ENCODE results near the gene DCLK2. TPM values are rescaled to one million over a fixed set of nuclear protein-coding genes. Genes with fewer than 3 reads are reported as not detected.

Gene DCLK2
- total RNA-seq, 4 donors from 2014 or later, result 0.61 to 4.0 (median 0.74) TPM

GRCh38 chr4:150252306-150252705 is 174.1 kb downstream of the DCLK2 start:
- 75 to 76% methylated on average over 6 of the region's 6 CpGs for WGBS, 2 donors
- no peak overlapping the region for H3K4me3 ChIP-seq
- H3K9me3 ChIP-seq, result no peaks in the 10 kb centered on the region
- intact Hi-C loops (cut with DNase I), result no loop called here
- no peaks in the 10 kb centered on the region for H3K27me3 ChIP-seq
- H3K27ac ChIP-seq, result peak overlapping the region in 1 of 4 donors; percentile 15
- no peaks in the 10 kb centered on the region for H3K36me3 ChIP-seq
- no peak for DNase-seq
- TF ChIP-seq POLR2A (IDR thresholded peaks at IDR 0.05) (no peak), CTCF (IDR thresholded peaks at IDR 0.05) (no peak)
- H3K4me1 ChIP-seq, result peaks cover 0 to 18% (median 4%) of the 10 kb centered on the region in 3 donors

- TF ChIP-seq POLR2A (IDR thresholded peaks at IDR 0.05) (no peak), CTCF (IDR thresholded peaks at IDR 0.05) (no peak)
- H3K4me3 ChIP-seq, result no peak overlapping the region
- DNase-seq, result no peak
- H3K27me3 ChIP-seq, result no peaks in the 10 kb centered on the region
- intact Hi-C loops (cut with DNase I), result no loop called here
- WGBS, 2 donors, result 87 to 92% methylated on average over 6 to 7 of the region's 7 CpGs
- peaks cover 0 to 23% (median 4%) of the 10 kb centered on the region in 3 donors for H3K4me1 ChIP-seq
- H3K9me3 ChIP-seq, result no peaks in the 10 kb centered on the region
- H3K27ac ChIP-seq, result no peak overlapping the region
- no peaks in the 10 kb centered on the region for H3K36me3 ChIP-seq
Observed at GRCh38 chr4:150252741-150253140, 174.5 kb downstream of the DCLK2 start.

- 91 to 96% methylated on average over 11 of the region's 11 CpGs for WGBS, 2 donors
- TF ChIP-seq POLR2A (IDR thresholded peaks at IDR 0.05) (no peak), CTCF (IDR thresholded peaks at IDR 0.05) (no peak)
- Histone ChIP-seq H3K4me1 (peaks cover 0 to 24% (median 4%) of the 10 kb centered on the region in 3 donors), H3K27ac (no peak overlapping the region), H3K36me3 (no peaks in the 10 kb centered on the region), H3K27me3 (no peaks in the 10 kb centered on the region), H3K9me3 (no peaks in the 10 kb centered on the region), H3K4me3 (no peak overlapping the region)
- no peak for DNase-seq
- intact Hi-C loops (cut with DNase I), result no loop called here
Observed at GRCh38 chr4:150253416-150253815, 175.2 kb downstream of the DCLK2 start.

GRCh38 chr4:150253965-150254630 is 175.9 kb downstream of the DCLK2 start:
- TF ChIP-seq CTCF (IDR thresholded peaks at IDR 0.05), result no peak
- no peak for TF ChIP-seq POLR2A (IDR thresholded peaks at IDR 0.05)
- Histone ChIP-seq H3K4me1 (peaks cover 0 to 24% (median 4%) of the 10 kb centered on the region in 3 donors), H3K36me3 (no peaks in the 10 kb centered on the region), H3K27me3 (no peaks in the 10 kb centered on the region), H3K27ac (no peak overlapping the region), H3K9me3 (no peaks in the 10 kb centered on the region), H3K4me3 (no peak overlapping the region)
- intact Hi-C loops (cut with DNase I), result no loop called here
- WGBS, 2 donors, result 91 to 96% methylated on average over 15 to 18 of the region's 18 CpGs
- DNase-seq, result no peak

GRCh38 chr4:150255610-150256224 is 177.5 kb downstream of the DCLK2 start:
- Histone ChIP-seq H3K36me3 (no peaks in the 10 kb centered on the region), H3K27ac (peak overlapping the region in 3 of 4 donors; percentile 38 to 73 (median 52)), H3K27me3 (no peaks in the 10 kb centered on the region), H3K9me3 (no peaks in the 10 kb centered on the region), H3K4me1 (peaks cover 0 to 24% (median 4%) of the 10 kb centered on the region in 3 donors), H3K4me3 (no peak overlapping the region)
- DNase-seq, result no peak
- 62 to 84% methylated on average over 5 to 7 of the region's 16 CpGs for whole genome bisulfite sequencing, 2 donors
- TF ChIP-seq CTCF (IDR thresholded peaks at IDR 0.05) (no peak), POLR2A (IDR thresholded peaks at IDR 0.05) (no peak)
- intact Hi-C loops (cut with DNase I), result no loop called here
